OCI-LY1 (cell line): Measurements from ENCODE around the gene FOSB.

Experiments used
- H2AFZ ChIP-seq: fragments of 200-600 bp; sonication (generic), shearing (Covaris generic); 2 replicates; pipeline ENCODE4 v1.6.0; 2014; ENCODE audit warnings: antibody characterized with exemption, mild to moderate bottlenecking, low read length
- H3F3A ChIP-seq: fragments of 200-600 bp; sonication (generic), shearing (Covaris generic); 2 replicates; pipeline ENCODE4 v1.6.0; 2014; ENCODE audit warnings: mild to moderate bottlenecking, antibody characterized with exemption, low read length, moderate library complexity; ENCODE audit not compliant: insufficient read depth
- H3K27ac ChIP-seq: fragments of 200-600 bp; sonication (generic); 2 replicates; pipeline ENCODE4 v1.5.1; 2014; ENCODE audit warnings: low read length, mixed run types, mild to moderate bottlenecking, low read depth; ENCODE audit not compliant: poor library complexity, severe bottlenecking
- H3K27me3 ChIP-seq: fragments of 200-600 bp; sonication (generic); 2 replicates; pipeline ENCODE4 v1.6.0; 2014; ENCODE audit warnings: antibody characterized with exemption, mild to moderate bottlenecking, low read length, moderate library complexity; ENCODE audit not compliant: insufficient read depth
- H3K36me3 ChIP-seq: fragments of 200-600 bp; sonication (generic); 2 replicates; pipeline ENCODE4 v1.6.1; 2014; ENCODE audit warnings: mild to moderate bottlenecking, antibody characterized with exemption, low read length, moderate library complexity, mixed read lengths; ENCODE audit not compliant: insufficient read depth
- H3K4me1 ChIP-seq: fragments of 200-600 bp; sonication (generic); 2 replicates; pipeline ENCODE4 v1.5.1; 2014; ENCODE audit warnings: mild to moderate bottlenecking, low read length, moderate library complexity; ENCODE audit not compliant: insufficient read depth, severe bottlenecking
- H3K4me2 ChIP-seq: fragments of 200-600 bp; sonication (generic), shearing (Covaris generic); 2 replicates; pipeline ENCODE4 v1.6.1; 2014; ENCODE audit warnings: low read length
- H3K4me3 ChIP-seq: fragments of 200-600 bp; sonication (generic); 2 replicates; pipeline ENCODE4 v1.5.1; 2014; ENCODE audit warnings: low read length, low read depth, mild to moderate bottlenecking, mixed read lengths; ENCODE audit not compliant: poor library complexity, severe bottlenecking
- H3K79me2 ChIP-seq: fragments of 200-600 bp; shearing (Covaris generic); 2 replicates; pipeline ENCODE4 v1.6.1; 2016; ENCODE audit warnings: mixed run types, low read length, mixed read lengths; ENCODE audit not compliant: insufficient read depth
- H3K9ac ChIP-seq: fragments of 200-600 bp; sonication (generic), shearing (Covaris generic); 2 replicates; pipeline ENCODE4 v1.6.1; 2014; ENCODE audit warnings: mild to moderate bottlenecking, low read length, mixed read lengths
- H3K9me2 ChIP-seq: fragments of 200-600 bp; sonication (generic), shearing (Covaris generic); 2 replicates; pipeline ENCODE4 v1.6.1; 2014; ENCODE audit warnings: low read depth, mild to moderate bottlenecking, low read length, mixed read lengths
- H3K9me3 ChIP-seq: fragments of 200-600 bp; shearing (Covaris generic); 2 replicates; pipeline ENCODE4 v1.6.1; 2014; ENCODE audit warnings: low read length, mixed read lengths
- H4K20me1 ChIP-seq: fragments of 200-600 bp; sonication (generic), shearing (Covaris generic); 2 replicates; pipeline ENCODE4 v1.6.0; 2016; ENCODE audit warnings: mild to moderate bottlenecking, low read length; ENCODE audit not compliant: insufficient read depth
- EZH2 ChIP-seq: fragments of 200-600 bp; sonication (generic), shearing (Covaris generic); IDR thresholded peaks from 2 replicates; pipeline ENCODE4 v1.8.0; 2017; ENCODE audit warnings: borderline replicate concordance, mixed run types, mild to moderate bottlenecking, antibody characterized with exemption, low read length, moderate library complexity, mixed read lengths
- TF ChIP-seq, protein P1 (sequence below): fragments of 200-600 bp; sonication (generic), shearing (Covaris generic); IDR thresholded peaks from 2 replicates; pipeline ENCODE4 v1.5.1; 2017; ENCODE audit warnings: mild to moderate bottlenecking, antibody characterized with exemption, low read length, moderate library complexity, mixed read lengths

FOSB gene

GRCh38 chr19:45437328-45437727, 30.5 kb upstream of the FOSB start:
- Histone ChIP-seq H3K4me3 (no peak overlapping the region), H3K9ac (no peak overlapping the region), H3K27me3 (no peaks in the 10 kb centered on the region), H3K9me3 (0 out of 2 replicates have a peak, but pooled peaks cover 3% of the 10 kb centered on the region), H3K4me1 (peaks cover 5% of the 10 kb centered on the region), H2AFZ (no peak overlapping the region), H3F3A (no peaks in the 10 kb centered on the region), H3K36me3 (no peaks in the 10 kb centered on the region), H3K4me2 (no peak overlapping the region), H3K9me2 (no peaks in the 10 kb centered on the region), H3K27ac (no peak overlapping the region), H3K79me2 (no peaks in the 10 kb centered on the region), H4K20me1 (no peaks in the 10 kb centered on the region)
- TF ChIP-seq, protein P1, sequence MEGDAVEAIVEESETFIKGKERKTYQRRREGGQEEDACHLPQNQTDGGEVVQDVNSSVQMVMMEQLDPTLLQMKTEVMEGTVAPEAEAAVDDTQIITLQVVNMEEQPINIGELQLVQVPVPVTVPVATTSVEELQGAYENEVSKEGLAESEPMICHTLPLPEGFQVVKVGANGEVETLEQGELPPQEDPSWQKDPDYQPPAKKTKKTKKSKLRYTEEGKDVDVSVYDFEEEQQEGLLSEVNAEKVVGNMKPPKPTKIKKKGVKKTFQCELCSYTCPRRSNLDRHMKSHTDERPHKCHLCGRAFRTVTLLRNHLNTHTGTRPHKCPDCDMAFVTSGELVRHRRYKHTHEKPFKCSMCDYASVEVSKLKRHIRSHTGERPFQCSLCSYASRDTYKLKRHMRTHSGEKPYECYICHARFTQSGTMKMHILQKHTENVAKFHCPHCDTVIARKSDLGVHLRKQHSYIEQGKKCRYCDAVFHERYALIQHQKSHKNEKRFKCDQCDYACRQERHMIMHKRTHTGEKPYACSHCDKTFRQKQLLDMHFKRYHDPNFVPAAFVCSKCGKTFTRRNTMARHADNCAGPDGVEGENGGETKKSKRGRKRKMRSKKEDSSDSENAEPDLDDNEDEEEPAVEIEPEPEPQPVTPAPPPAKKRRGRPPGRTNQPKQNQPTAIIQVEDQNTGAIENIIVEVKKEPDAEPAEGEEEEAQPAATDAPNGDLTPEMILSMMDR: no peak
- TF ChIP-seq EZH2: no peak

DNA sequence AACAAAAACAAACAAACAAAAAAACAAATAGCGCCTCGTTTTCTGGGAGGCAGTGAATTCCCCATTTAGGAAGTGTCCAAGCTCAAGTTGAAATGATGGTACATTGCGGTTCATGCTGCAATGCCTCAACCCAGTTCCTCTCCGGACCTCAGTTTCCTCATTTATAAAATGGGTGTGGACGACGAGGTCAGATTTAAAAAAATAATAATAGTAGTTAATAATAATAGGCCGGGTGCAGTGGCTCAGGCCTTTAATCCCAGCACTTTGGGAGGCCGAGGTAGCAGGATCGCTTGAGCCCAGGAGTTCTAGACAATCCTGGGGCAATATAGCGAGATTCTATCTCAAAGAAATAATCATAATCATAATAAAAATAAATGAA, 28.6 kb upstream of the FOSB start:
- Histone ChIP-seq H3K27ac (no peak overlapping the region), H3K4me1 (peaks cover 18% of the 10 kb centered on the region), H3K9ac (peak overlapping the region; percentile 75), H3K9me3 (0 out of 2 replicates have a peak, but pooled peaks cover 3% of the 10 kb centered on the region), H3K79me2 (no peaks in the 10 kb centered on the region), H2AFZ (no peak overlapping the region), H3K9me2 (no peaks in the 10 kb centered on the region), H3K4me2 (peak overlapping the region; percentile 61), H4K20me1 (no peaks in the 10 kb centered on the region), H3F3A (no peaks in the 10 kb centered on the region), H3K4me3 (peak overlapping the region; percentile 75), H3K27me3 (no peaks in the 10 kb centered on the region), H3K36me3 (no peaks in the 10 kb centered on the region)
- TF ChIP-seq EZH2: no peak
- TF ChIP-seq, protein P1: no peak

DNA sequence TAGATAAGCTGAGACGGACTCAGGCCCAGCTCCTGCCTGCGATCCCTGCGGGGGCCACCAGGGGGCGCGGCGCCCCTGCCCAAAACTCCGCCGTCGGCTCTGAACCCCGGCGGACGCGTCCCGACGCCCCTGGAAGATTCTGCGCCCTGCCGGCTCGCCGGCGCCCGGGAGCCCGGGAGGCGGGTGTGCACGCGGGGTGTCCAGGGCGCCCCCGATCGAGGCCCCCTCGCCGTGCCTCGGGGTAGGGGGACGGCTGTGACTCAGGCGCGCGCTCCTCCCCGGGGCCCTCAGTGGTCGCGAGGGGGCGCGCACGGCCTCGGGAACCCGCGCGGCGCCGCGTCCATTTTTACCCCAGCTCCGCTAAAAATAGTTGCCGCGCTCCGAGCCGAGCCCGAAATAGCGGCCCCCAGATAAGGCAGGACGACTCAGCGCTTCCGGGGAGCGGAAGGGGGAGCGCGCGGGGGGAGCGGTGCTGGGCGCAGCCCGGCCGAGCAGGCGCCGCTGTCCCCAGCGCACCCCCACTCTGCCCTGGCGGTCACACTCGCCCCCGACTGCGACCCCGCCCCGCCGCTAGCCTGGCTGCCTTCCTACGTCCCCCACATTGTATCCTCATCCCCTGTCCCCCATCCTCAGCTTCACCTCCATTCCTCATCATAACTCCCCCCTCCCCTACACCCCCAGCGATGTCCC, 28.1 kb upstream of the FOSB start:
- Histone ChIP-seq H3K9me2 (no peaks in the 10 kb centered on the region), H3K79me2 (no peaks in the 10 kb centered on the region), H3K36me3 (no peaks in the 10 kb centered on the region), H3K27ac (peak overlapping the region; percentile 5), H3F3A (no peaks in the 10 kb centered on the region), H3K4me2 (peak overlapping the region; percentile 61), H3K4me1 (peaks cover 23% of the 10 kb centered on the region), H2AFZ (0 out of 2 replicates have a peak overlapping the region, but pooled peaks have one; percentile 66), H3K9ac (peak overlapping the region; percentile 75), H4K20me1 (no peaks in the 10 kb centered on the region), H3K4me3 (peak overlapping the region; percentile 75), H3K27me3 (no peaks in the 10 kb centered on the region), H3K9me3 (0 out of 2 replicates have a peak, but pooled peaks cover 3% of the 10 kb centered on the region)
- TF ChIP-seq, protein P1: peak; percentile 96
- TF ChIP-seq EZH2: no peak
